GM03348 (cell line): ENCODE results near the gene CD22.

Experiments used
- DNase-seq: peaks from one replicate; pipeline ENCODE4 v3.0.0; 2012; ENCODE audit warnings: low spot score

The CD22 gene

GRCh38 chr19:35388277-35389054 lies 59.5 kb downstream of the CD22 start:
- DNase-seq, result no peak

GRCh38 chr19:35389192-35389861 lies 60.3 kb downstream of the CD22 start:
- DNase-seq, result no peak

GRCh38 chr19:35392742-35393715 lies 64.0 kb downstream of the CD22 start:
- no peak for DNase-seq

- DNase-seq, result peak; percentile 20
Measured at GRCh38 chr19:35395382-35396199, 66.6 kb downstream of the CD22 start.

GRCh38 chr19:35396240-35396885 lies 67.4 kb downstream of the CD22 start:
- DNase-seq, result no peak
